CD4-positive, alpha-beta memory T cell (primary cell): ENCODE measurements around the gene CSRNP3. TPM values are rescaled to one million over a fixed set of nuclear protein-coding genes. Genes with fewer than 3 reads are reported as not detected.

Experiments
- CTCF ChIA-PET: fragments of 350-600 bp; sonication (Branson Sonifier 250); formaldehyde crosslinking; loops from one replicate; lab custom pipeline; 2021; ENCODE audit warnings: inconsistent platforms; ENCODE audit not compliant: partially characterized antibody; lab: Charles Lee
- POLR2A ChIA-PET: fragments of 350-600 bp; sonication (Branson Sonifier 250); formaldehyde crosslinking; loops from one replicate; lab custom pipeline; 2021; ENCODE audit not compliant: partially characterized antibody; lab: Charles Lee
- DNase-seq, 5 donors: peaks; one replicate each; pipeline versions ENCODE4 v3.0.0 to v3.0.0-alpha.2; 2020 to 2022; ENCODE audit warnings: mixed read lengths in 1 of 5
- H3K27ac ChIP-seq: one replicate; pipeline ENCODE4 v1.7.0; 2013; ENCODE audit warnings: low read depth, low read length
- H3K27me3 ChIP-seq: 2 replicates; pipeline ENCODE4 v1.7.0; 2013; ENCODE audit warnings: mild to moderate bottlenecking, low read length, moderate library complexity; ENCODE audit not compliant: insufficient read depth
- H3K36me3 ChIP-seq: 2 replicates; pipeline ENCODE4 v1.7.0; 2013; ENCODE audit warnings: mild to moderate bottlenecking, low read length, moderate library complexity; ENCODE audit not compliant: insufficient read depth
- H3K4me1 ChIP-seq: 2 replicates; pipeline ENCODE4 v1.7.0; 2013; ENCODE audit warnings: mild to moderate bottlenecking, low read length, moderate library complexity; ENCODE audit not compliant: insufficient read depth
- H3K4me3 ChIP-seq, 2 donors: one replicate each; pipeline ENCODE4 v1.7.0; 2013; ENCODE audit warnings: low read length in 2 of 2, mild to moderate bottlenecking in 1 of 2
- H3K9me3 ChIP-seq, 2 donors: one replicate each; pipeline ENCODE4 v1.7.0; 2013; ENCODE audit warnings: low read length in 2 of 2, control low read depth in 1 of 2; ENCODE audit not compliant: control insufficient read depth in 1 of 2
- H3K27ac Mint-ChIP-seq, 7 donors: one replicate each; pipeline ENCODE4 v1.8.0; 2020 to 2021; ENCODE audit warnings: mixed read lengths in 7 of 7, mild to moderate bottlenecking in 6 of 7, inconsistent platforms in 3 of 7, moderate library complexity in 3 of 7
- H3K27me3 Mint-ChIP-seq, 2 donors: one replicate each; pipeline ENCODE4 v1.8.0; 2020 to 2021; ENCODE audit warnings: mixed read lengths in 2 of 2
- H3K36me3 Mint-ChIP-seq, 2 donors: one replicate each; pipeline ENCODE4 v1.8.0; 2020 to 2021; ENCODE audit warnings: mixed read lengths in 2 of 2, inconsistent platforms in 1 of 2, mild to moderate bottlenecking in 1 of 2
- H3K4me1 Mint-ChIP-seq, 4 donors: one replicate each; pipeline ENCODE4 v1.8.0; 2020 to 2021; ENCODE audit warnings: mixed read lengths in 4 of 4, mild to moderate bottlenecking in 1 of 4
- H3K4me3 Mint-ChIP-seq, 8 donors: one replicate each; pipeline ENCODE4 v1.8.0; 2020 to 2021; ENCODE audit warnings: mixed read lengths in 8 of 8, mild to moderate bottlenecking in 7 of 8, moderate library complexity in 6 of 8, inconsistent platforms in 3 of 8
- H3K9me3 Mint-ChIP-seq, 8 donors: one replicate each; pipeline ENCODE4 v1.8.0; 2020 to 2021; ENCODE audit warnings: mixed read lengths in 8 of 8, mild to moderate bottlenecking in 5 of 8, inconsistent platforms in 3 of 8, moderate library complexity in 1 of 8
- intact Hi-C: fragments of 100-400 bp; cut with micrococcal nuclease; formaldehyde crosslinking; loops from one replicate; pipeline ENCODE4 v1.15.1; 2023
- polyA plus RNA-seq, 2 donors: library from polyadenylated mRNA; unstranded; fragments of 300-500 nt; fragmentation: Illumina TruSeq; gene quantifications; one replicate each; pipeline ENCODE4 v1.2.3, GENCODE V29; 2021
- total RNA-seq, 2 experiments: library from RNA; stranded (reverse); gene quantifications; one replicate each; pipeline ENCODE4 v1.2.3, GENCODE V29; 2021

The CSRNP3 gene
- total and polyA plus RNA-seq, 4 experiments from 2014 or later = not detected

DNA sequence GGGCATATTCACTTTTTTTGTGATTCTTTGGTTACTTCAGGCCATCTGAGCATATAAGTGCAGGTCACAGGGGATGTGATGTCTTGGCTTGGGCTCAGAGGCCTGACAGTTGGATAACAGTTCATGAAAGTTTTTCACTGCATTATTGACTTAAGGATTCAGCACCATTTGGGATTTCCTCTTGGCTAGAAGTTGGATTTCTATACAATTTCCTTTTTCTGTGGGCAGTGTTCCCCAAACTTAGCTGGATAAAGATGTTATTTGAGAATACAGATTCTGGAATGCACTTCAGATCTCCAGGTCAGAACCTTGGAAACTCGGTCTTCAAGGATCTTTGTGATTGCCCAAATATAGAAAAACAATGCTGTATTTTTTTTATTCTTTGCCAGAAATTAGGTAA lies 246.6 kb downstream of the CSRNP3 start:
- intact Hi-C loops = no loop called here
- CTCF ChIA-PET = no interaction called here
- H3K36me3 Mint-ChIP-seq = no peaks in the 10 kb centered on the region

DNA sequence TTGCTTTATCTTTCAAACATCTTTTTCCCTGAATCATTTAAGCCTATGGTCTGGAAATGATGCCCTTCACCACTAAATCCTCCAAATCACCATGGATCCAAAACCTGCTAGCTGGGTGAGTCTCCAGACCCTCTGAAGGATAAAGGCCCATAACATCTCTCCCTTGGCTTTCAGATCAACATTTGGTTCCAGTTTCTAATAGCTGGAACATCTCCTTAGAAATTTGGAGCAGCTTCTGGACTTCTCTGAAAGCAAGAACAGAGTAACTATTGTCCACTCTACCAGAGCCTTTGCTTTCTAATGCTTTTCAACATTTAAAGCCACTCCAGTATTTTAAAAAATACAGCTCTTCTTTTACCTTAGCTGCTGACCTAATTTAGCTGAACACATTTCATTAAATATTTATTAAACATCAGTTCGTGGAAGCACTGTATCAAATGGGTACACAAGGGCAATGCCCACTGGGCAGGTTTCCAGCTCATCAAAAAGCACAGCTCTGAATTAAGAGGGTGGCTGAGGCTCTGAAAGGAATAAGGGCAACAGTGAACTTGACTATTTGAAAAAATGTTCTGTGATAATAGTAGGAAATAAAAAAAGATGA lies 249.2 kb downstream of the CSRNP3 start:
- ChIA-PET CTCF (no interaction called here), POLR2A (no interaction called here)
- H3K9me3 Mint-ChIP-seq = peaks cover 0 to under 1% (median 0%) of the 10 kb centered on the region in 8 donors
- DNase-seq = no peak
- Histone ChIP-seq H3K4me1 (no peaks in the 10 kb centered on the region), H3K9me3 (no peaks in the 10 kb centered on the region), H3K27ac (no peak overlapping the region), H3K27me3 (no peaks in the 10 kb centered on the region), H3K4me3 (no peak overlapping the region), H3K36me3 (no peaks in the 10 kb centered on the region)
- no peak overlapping the region for H3K27ac Mint-ChIP-seq
- intact Hi-C loops = no loop called here
- H3K27me3 Mint-ChIP-seq = peaks cover 4 to 5% of the 10 kb centered on the region in 2 donors
- H3K36me3 Mint-ChIP-seq = no peaks in the 10 kb centered on the region
- no peaks in the 10 kb centered on the region for H3K4me1 Mint-ChIP-seq
- H3K4me3 Mint-ChIP-seq = no peak overlapping the region

More for the DNA sequence above, 246.6 kb downstream of the CSRNP3 start:
- Histone ChIP-seq H3K36me3 (no peaks in the 10 kb centered on the region), H3K27ac (no peak overlapping the region), H3K9me3 (no peaks in the 10 kb centered on the region), H3K27me3 (no peaks in the 10 kb centered on the region), H3K4me3 (no peak overlapping the region), H3K4me1 (no peaks in the 10 kb centered on the region)
- H3K4me3 Mint-ChIP-seq = no peak overlapping the region
- no peaks in the 10 kb centered on the region for H3K9me3 Mint-ChIP-seq
- H3K4me1 Mint-ChIP-seq = no peaks in the 10 kb centered on the region
- no peak overlapping the region for H3K27ac Mint-ChIP-seq
- POLR2A ChIA-PET = no interaction called here
- peaks cover 3 to 4% of the 10 kb centered on the region in 2 donors for H3K27me3 Mint-ChIP-seq
- DNase-seq = no peak

DNA sequence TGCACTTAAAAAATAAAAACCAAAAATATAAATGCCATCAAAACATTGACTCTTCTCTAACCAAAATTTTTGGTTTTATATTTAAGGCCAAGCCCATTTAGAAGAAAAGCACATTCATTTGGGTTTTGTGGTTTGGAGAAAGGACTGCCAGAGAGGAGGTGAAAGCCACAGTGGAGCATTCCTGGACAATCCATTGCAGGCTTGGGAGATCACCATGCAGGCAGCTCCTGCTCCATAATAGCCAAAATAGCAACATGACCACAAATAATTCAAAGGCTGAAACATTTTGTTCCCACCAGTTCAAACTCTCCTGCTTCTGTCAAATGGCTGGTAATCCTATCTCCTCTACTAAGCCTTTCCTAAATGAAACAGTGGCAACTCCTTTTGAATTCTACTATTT lies 251.0 kb downstream of the CSRNP3 start:
- no peaks in the 10 kb centered on the region for H3K27me3 ChIP-seq
- CTCF ChIA-PET = no interaction called here
- no peak for DNase-seq
- no peaks in the 10 kb centered on the region for H3K36me3 ChIP-seq
- Mint-ChIP-seq H3K4me1 (no peaks in the 10 kb centered on the region), H3K9me3 (peaks cover 0 to 2% (median 0%) of the 10 kb centered on the region in 8 donors), H3K27ac (no peak overlapping the region), H3K4me3 (no peak overlapping the region), H3K27me3 (peaks cover 7% of the 10 kb centered on the region in 2 donors), H3K36me3 (no peaks in the 10 kb centered on the region)
- H3K4me1 ChIP-seq = no peaks in the 10 kb centered on the region
- no peak overlapping the region for H3K27ac ChIP-seq
- POLR2A ChIA-PET = no interaction called here
- intact Hi-C loops = no loop called here
- H3K4me3 ChIP-seq = no peak overlapping the region
- no peaks in the 10 kb centered on the region for H3K9me3 ChIP-seq

DNA sequence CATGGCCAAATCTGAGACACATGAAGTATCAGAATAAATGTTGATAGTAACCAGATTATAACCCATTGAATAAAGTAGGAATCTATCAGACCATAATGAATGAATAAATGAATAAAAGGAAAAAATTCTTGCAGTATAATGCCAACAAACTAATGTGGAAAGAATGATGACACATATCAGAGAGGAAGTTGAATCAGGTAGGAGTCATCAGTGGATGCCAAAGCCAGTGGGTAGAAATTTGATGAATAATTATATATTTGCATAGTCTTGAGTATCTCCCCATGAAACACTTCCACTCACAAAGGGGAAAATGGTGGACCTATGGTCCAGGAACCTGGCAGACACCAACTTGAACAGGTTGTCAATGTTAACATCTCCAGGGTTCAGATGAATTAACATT lies 255.9 kb downstream of the CSRNP3 start:
- peak overlapping the region in 1 of 7 donors; percentile 30 for H3K27ac Mint-ChIP-seq
- H3K4me3 Mint-ChIP-seq = no peak overlapping the region
- ChIA-PET POLR2A (no interaction called here), CTCF (no interaction called here)
- H3K27me3 ChIP-seq = no peaks in the 10 kb centered on the region
- intact Hi-C loops = no loop called here
- peaks cover 3 to 7% of the 10 kb centered on the region in 2 donors for H3K27me3 Mint-ChIP-seq
- no peak for DNase-seq
- no peaks in the 10 kb centered on the region for H3K4me1 ChIP-seq
- no peaks in the 10 kb centered on the region for H3K36me3 ChIP-seq
- no peak overlapping the region for H3K27ac ChIP-seq
- no peak overlapping the region for H3K4me3 ChIP-seq
- H3K9me3 ChIP-seq = no peaks in the 10 kb centered on the region
- H3K36me3 Mint-ChIP-seq = no peaks in the 10 kb centered on the region
- no peaks in the 10 kb centered on the region for H3K4me1 Mint-ChIP-seq
- H3K9me3 Mint-ChIP-seq = peaks cover 0 to 6% (median 0%) of the 10 kb centered on the region in 8 donors

Other genes starting within 250 kb of the CSRNP3 start
- gene SCN2A, start 230.3 kb upstream of the CSRNP3 start, total RNA-seq = not detected
- not detected for gene SCN2A, start 230.3 kb upstream of the CSRNP3 start, polyA plus RNA-seq